ENCODE results near the gene RAMACL.
"Not testable (repeated sequence)": the region's sequence is repeated elsewhere in the genome, so short reads cannot be mapped to it uniquely, and the experiment has no call there.

The RAMACL gene

DNA sequence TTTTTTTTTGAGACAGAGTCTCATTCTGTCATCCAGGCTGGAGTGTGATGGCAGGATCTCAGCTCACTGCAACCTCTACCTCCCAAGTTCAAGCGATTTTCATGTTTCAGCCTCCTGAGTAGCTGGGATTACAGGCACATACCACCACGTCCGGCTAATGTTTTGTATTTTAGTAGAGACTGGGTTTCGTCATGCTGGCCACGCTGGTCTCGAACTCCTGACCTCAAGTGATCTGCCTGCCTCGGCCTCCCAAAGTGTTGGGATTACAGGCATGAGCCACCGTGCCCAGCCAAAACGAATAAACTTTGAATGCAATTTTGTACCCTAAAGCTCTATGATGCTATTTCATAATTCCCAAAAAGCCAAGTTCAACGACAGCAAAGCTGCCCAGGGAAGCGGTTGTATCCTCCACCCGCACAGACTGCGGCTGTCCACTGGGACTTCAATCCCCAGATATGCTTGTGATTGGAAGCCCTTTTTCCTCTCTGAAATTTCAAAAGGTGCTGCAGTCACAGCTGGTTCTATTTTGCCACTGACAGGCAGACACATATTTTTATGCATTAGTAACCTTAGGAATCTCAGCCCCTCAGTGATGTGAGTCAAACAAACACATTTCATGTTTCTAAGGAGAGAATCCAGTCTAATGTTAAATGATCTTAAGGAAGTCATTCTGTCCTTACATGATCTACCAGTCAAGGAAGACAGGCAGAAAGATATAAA is 8.7 kb upstream of the RAMACL start:
- no peak for DNase-seq

DNA sequence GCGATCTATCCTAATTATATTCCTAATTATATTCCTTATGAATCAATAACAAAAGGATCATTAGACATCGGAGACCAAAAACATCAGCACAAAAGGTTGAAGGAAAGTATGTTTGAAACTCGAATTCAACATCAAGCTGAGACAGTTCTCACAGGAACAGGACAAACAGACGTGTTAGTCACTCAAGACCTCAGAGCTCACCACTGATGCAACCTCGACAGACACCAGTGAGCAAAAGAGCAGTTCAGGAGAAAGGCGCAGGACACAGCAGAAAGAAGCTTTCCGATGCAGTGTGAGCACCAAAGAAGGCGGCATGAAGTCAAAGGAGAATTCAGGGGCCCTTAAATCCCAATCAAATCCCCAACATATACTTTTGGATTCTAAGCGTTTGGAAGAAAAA is 6.3 kb upstream of the RAMACL start:
- DNase-seq, result no peak

DNA sequence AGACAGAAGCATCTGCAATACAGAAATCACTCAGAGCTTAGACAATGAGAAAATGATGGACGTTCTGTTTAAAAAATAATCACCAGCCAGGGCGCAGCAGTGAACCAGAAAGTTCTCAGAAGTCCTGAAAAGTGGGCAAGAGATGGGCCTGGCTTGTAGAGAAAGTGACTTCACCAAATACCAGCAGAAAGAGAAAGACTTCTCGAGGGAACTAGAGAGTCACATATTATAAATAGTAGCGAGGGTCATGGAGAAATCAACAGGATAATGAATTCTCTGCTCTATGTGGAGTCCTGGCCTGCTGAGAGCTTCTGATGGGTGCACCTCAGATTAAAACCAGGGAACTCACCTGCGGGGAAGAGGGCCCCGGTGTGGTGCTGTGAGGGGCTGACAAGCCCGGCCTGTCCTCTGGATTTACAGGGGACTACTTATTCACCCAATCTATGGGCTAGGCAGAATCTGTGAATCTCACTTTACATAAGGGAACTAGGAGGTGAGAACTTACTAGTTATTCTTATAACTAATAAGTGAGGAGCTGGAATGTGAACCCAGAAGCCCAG is 5.6 kb upstream of the RAMACL start:
- DNase-seq, result no peak

DNA sequence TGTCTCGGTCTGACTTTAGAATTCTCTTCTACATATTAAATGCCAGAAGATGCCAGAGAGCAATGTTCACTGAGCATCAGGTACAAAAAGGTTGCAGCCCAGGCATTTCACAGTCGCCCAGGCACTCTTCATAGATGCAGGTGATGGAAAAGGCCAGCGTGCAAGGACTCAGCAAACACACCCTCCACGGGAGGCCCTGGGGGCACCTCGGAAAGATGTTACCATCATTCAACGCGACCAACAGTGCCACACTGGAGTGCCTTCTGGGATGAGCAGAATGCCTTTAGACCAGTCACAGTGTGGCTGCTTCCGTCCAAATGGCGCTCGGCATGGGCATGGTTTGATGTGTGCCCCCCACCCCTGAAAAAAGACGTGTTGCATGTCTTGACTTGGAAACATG is 4.5 kb upstream of the RAMACL start:
- no peak for DNase-seq

DNA sequence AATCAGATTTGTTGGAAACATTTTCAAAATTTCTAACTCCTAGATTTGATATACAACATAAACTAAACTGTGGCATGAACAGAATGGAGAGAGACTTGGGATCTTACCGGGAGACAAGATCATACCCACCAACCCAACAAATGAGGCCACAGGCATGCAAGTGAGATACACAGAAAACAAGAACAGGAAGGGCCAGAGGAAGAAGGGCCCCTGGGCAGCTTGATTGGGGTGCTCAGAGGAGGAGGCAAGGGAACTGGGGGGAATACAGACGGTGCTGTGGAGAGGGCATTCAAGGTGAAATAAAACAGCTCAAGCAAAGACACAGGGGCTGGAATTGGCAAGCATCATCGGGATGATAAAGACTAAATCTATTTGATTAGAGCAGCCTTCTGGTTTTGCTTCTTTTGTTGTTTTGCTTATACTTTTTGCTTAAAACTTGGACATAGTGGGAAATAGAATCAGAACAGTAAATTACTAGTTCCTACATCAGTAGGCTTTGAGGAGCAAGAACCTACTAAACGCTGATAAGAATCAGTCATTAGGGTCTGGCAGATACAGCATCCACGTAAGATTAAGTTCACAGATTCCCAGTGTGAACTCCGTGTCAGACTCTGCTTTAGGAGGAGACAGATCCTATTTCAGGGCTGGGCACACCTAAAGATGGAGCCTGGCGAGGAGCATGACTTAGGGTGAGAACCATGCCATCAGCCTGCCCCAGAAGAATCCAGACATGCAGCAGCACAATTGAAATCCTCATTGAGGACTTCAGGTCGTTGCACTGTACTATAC is 3.5 kb upstream of the RAMACL start:
- no peak for DNase-seq

DNA sequence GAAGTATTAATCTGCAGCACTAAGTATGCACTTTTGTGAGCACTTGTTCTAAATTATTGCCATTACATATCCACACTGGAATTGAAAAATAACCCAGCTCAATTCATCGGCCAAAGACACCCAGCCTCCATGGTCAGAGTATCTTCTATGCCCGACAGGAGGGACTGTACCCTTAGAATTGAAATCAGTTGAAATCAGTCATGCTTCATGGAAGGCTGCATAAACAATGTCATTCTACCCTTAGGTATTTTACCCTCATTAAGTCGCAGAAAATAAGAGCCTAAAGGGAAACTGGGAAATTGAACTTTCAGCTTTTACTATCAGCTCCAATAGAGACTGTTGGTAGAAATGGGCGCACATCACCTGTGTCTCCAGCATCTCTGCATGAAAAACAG is 2.9 kb upstream of the RAMACL start:
- no peak for DNase-seq

DNA sequence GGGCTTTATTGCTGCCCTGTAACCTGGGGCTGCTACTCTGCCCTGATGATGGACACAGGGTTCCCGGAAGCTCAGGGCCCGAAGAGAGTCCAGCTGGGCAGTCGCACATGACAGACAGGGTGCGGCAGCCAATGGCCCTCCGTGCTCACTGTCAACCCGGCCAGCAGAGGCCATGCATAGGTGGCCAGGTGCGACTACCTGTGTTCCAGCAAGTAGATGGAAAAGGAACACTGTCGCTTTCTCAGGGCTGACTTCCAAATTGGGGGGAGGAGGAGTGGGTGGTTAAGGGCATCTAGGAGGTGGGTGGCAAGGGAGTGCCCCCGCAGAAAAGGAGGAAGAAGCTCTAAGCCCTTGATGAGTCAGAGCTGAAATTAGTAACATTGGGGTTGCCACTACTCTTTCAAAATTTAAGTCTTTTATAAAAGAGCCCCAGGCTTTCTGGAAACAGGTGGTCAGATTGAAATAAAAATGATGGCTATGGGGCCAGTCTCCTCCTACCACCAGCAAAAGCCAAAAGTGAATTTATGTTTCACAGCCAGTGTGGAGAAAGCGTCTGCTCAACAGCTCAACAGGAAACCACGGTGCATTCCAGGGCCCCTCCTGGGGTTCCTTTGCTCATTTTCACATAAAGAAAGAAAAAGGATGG is 2.3 kb upstream of the RAMACL start:
- DNase-seq, result no peak

DNA sequence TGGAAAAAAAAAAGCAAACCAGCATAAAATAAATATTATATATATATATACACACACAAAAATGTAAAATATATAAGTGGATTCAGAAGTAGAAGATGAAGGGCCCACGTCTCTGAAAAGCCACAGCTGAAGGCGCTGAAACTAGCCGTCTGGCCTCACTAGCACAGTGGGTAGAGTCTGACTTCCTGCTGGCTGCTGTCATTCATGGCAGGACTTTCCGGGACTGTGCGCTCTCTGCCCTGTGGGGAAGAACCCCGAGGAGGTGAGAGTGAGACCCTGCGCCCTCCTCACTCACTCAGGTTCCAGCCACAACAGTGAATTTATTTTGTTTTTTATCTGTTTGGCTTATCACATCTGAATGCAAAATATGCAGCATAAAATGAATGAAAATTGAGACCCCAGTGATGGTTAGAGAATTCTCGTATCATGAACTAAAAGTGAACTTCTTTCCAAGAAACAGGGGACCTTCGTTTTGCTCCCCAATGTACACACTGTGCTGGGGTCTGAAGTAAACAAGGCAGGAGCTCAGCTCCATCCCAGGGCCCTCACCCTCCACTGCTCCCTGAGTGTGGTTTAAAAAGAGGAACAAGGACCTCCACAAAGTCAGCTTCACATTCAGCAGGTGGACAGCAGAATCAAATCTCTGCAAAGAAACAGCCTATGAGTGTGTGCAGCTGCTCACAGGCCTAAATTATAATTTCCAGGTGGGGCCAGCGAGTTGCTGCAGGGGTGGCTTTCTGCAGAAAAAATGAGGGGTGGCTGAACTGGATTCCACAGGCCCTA is 1.3 kb upstream of the RAMACL start:
- DNase-seq, result no peak

DNA sequence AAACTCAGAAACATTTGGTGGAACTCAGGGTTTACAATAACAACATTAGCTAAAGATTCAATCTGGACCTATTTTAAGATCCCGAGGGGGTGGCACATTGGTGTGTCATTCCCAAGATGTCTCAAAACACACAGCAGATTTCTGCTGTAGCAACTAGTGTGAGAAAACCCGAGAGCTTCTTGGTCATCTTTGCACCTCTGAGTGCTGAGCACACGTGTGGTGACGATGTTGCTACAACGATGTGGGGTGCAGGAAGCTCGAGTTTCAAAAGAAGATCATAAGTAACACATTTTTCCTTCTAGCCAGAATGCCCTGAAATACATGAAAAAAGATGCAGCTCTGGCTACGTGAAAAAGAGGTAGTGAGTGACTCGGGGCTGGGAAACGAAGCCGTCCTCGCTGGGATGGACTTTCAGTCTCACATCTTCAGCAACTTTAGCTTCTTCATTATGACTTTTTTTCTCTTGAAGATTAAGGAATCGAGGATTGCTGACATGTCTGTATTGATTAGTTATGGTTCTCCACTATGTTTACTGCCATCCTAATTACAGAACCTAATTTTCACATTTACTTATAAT is 1.5 kb downstream of the RAMACL start:
- no peak for DNase-seq

DNA sequence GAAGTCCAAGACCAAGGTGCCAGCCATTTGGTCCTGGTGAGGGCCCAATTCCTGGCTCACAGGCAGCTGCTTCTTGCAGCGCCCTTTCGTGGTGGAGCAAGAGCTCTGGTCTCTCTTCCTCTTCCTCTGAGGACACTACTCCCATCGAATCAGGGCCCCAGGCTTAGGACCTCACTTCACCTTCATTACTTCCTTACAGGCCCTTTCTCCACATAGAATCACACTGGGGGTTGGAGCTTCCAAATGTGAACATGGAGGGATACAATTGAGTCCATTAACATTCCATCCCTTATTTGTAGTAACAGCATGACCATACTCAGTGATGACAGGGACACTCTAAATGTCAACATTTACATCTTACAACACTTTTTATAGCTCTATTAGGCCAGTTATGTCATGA is 2.3 kb downstream of the RAMACL start:
- no peak for DNase-seq

DNA sequence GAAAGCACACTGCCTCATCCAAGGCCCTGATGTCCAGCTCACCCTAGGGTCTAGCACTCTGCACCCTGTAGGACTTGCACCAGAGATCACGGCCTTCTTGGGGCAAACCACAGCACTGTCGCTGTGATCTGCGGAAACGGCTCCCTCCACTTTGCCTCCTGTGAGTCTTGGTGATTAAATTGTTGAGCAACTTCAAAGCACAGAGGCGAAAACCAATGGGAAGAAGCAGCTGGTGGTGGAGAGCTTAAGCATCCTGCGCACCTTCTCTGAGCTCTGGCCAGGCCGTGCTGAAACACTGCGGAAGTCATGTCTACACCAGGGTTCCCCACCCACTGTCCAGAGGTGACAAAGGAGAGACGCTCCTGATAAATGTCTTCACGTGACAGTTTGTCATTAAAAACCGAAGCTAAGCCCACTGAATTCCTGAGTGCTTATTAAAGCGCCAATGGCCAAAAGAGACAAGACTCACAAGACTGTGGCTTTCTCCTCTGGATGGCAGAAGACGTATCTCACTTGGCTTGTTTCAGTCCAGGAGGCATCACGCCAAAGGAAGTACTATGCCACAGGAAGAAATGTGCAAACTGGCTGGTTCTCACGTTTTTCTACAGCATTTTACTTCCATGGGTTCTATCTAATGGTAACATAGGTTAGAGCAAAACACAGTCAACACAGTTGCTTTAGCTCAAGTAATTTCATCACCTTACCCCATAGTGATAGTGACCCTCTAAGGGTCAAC is 3.1 kb downstream of the RAMACL start:
- DNase-seq, result no peak

DNA sequence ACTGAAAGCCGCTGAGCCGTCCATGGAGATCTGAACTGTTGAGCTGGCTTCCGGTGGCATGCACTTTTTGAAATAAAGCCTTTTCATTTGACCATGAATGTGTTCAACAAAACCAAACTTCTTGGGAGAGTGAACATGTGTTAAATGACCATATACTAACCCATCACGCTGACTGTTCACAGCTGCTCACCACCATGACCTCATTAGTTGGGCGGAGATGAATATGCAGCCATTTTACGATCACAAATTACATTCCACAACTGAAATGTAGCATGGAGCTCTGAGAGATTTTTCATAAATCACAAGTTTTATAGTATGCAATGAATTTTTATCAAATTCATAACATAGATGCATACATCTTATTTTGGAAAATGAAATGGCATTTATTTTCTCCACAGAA is 4.2 kb downstream of the RAMACL start:
- no peak for DNase-seq

DNA sequence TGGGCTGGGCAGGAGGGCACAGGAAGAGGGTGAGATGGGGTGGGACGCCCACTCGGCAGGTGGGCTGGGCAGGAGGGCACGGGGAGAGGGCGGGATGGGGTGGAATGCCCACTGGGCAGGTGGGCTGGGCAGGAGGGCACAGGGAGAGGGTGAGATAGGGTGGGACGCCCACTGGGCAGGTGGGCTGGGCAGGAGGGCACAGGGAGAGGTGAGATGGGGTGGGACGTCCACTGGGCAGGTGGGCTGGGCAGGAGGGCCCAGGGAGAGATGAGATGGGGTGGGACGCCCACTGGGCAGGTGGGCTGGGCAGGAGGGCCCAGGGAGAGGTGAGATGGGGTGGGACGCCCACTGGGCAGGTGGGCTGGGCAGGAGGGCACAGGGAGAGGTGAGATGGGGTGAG is 4.7 kb downstream of the RAMACL start:
- DNase-seq, result not testable (repeated sequence)

DNA sequence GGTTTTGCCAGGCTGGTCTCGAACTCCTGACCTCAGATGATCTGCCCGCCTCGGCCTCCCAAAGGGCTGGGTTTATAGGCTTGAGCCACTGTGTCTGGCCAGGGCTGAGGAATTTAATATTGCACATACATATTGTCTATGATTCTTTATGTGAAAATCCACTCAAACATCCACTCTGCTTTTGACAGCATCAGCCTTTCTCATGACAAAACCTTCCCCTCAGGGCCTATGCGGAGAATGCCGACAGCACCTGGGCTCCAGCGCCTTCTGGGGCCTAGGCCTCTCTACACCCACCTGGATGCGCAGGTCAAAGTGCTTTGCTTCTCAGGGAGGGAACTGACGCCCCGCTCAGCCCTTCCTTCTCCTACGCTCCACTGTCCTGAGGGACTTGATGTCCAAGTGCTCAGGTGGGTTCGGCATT is 5.4 kb downstream of the RAMACL start:
- no peak for DNase-seq

DNA sequence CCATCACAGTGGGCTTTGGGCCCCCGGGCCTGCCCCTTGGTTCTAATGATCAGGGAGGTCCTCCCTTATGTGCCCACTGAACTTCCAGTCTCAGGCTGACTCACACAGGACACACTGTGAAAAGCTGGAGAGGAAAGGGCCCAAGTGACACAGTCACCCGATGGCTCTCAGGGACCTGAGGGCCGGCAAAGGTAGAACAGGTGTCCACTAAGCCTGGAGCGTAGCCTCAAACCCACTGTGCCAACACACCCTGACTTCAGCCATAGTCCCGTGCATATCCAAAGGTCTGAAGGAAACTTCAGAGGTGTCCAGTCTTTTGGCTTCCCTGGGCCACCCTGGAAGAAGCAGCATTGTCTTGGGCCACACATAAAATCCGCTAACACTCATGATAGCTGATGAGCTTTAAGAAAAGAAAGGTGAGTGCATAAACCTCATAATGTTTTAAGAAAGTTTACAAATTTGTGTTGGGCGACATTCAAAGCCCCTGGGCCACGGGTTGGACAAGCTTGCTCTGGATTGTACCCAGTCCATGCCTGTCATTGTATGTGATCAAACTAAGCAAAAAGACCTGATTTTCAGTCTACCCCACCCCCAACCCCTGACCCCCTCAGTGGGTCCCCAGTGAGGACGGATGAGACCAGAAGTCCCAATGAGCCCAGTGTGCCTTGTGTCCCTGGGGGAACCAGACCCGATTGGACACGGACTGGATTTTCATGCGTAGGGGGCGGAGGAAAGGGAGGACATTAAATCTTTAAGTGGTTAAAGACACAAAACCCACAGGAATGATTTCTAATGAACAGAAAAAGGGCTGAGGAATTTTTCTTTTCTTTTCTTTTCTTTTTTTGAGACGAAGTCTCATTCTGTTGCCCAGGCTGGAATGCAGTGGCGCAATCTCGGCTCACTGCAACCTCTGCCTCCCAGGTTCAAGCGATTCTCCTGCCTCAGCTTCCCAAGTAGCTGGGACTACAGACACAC is 6.1 kb downstream of the RAMACL start:
- DNase-seq, result no peak

DNA sequence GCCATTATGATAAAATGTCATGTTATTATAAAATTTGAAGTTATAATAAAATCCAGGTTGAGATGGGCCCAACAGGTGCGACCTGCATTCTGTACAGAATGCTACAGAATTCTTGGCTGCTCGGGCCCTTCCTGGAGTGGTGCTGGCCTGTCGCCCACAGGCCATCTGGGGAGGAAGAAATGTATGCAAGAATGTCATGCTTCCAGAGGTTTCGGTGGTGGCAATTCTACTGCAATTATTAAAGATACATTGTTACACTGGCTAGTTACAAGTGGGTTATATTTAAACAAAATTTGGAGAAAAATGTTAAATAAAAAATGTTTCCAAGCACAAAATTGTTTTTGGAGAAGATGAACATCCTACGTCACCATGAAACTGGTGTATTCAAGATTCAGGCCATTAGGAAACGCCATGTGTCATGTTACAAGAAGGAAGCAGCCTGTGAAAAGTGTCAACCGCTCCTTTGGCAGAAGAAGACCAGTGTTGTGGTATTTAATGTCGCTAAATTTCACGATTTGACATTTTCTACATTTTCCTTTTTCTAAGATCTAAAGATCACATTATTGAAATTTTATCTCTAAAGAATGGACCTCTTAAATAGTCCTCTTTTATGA is 7.1 kb downstream of the RAMACL start:
- no peak for DNase-seq

DNA sequence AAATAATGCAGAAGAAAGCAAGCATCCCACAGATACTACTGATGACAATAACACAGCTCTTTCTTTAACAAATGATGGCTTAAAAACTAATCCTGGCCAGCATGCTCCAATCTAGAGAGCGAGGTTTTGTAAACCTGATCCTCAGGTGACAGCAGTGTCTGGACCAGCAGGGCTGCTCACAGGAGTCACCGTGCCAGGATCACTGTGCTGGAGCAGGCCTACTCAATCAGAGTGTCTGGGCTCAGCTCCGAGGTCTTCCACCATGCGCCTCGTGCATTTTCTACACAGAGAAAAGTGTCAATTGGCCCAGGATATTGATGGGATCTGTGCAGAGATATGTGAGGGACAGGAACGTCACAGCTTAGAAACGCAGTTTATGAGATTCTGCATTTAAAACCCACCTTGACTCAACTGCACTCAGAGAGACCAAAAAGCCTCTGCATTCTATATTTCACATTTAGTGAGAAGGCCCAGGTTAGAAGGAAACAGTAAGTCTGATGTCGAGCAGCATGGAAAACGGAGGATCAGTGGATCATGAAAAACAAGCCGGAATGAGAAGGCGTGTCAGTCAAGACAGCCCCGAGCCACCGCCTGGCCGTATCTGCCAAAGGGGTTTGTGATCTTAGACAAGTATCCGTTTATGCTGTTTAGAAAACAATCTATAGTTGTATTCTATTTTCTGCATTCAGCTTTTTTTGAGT is 7.8 kb downstream of the RAMACL start:
- no peak for DNase-seq

DNA sequence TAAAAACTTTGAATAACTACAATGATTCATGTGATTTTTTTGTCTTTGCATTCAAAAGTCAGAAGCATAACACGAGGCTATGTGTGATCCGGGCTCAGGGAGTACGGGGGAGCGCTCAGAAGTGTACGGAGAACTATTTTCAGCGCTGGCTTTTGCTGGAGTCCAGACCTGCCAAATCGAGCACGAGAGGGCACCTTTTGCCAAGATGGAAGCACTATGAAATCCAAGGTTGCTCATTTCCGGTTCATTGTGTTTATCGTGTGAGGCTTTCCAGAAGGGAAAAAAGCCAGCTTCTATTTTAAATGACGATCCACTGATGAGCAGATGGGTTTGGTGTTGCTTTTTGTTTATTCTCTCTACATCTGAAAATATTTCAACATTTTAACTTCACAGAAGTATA is 11.3 kb downstream of the RAMACL start:
- DNase-seq, result no peak

DNA sequence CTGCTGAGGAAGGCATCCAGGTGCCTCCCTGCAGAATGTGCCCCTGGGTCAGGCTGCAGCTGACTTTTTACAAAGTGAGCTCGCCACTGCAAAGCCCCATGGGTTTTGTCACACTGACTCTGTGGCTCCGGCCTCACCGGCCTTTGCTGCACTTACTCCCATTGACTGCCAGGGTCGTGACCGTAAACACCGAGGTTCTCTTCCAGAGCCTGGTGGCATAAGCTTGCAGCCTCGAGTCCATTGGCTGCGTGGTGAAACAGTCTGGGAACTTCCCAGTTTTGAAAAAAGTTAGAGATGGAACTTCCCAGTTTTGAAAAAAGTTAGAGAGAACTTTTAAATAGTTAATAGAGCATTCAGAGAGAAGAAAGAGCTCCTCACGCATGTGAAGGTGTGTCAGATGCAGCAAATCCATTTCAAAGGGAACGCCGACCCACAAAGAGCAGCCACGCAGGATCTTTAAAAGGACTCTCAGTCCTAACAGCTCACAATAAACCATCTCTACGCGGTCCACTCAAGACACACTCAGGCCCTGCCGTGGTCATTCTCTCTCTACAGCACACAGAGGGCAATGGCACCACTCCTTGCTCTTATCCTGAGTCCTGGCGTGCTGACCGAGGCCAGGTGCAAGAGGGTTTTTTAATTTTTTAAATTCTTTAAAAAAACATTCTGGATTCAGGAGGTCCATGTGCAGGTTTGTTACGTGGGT is 12.8 kb downstream of the RAMACL start:
- DNase-seq, result no peak

Measured in activated CD4-positive, CD25-positive, alpha-beta regulatory T cell treated with anti-CD3 and anti-CD28 coated beads, Interleukin-2, amount 50 U/mL, for 72 hours (primary cell).